ENCODE measurements around the gene JARID2.

Gene JARID2

DNA sequence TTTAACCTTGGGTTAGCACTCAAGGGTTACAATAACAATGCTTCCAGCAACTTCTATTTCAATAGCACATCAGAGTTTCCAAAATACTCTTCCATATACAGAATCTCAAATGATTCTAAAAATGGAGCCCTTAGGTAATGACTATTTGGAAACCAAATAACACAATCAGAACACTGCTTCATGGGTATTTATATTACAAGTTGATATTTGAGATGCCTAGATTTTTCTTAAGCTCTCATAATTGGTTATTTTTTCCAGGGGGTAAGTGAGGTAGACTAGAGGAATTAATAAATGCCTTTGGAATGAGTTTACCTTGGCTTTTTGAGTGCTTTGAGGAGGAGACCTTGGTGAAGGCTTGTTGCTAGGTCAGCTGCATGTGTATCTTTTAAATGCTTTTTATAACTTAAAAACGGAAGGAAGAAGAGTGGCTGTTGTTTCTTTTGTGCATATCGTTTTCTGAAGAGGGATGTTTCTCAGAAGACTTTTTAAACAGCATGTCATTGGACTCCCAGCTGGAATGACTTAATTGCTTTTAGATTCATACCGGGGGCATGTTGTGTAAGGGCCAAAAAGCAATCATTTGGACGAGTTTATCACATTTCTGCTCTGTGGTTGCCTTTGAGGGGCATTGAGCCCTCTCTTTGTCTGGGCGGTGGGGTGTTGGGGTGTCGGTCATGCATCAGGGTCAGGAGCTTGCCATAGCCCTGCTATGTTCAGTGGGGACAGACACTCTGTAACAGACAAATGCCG lies 230.9 kb downstream of the JARID2 start:
- DNase-seq = no peak

GRCh38 chr6:15477746-15478145 lies 231.9 kb downstream of the JARID2 start:
- no peak for DNase-seq

DNA sequence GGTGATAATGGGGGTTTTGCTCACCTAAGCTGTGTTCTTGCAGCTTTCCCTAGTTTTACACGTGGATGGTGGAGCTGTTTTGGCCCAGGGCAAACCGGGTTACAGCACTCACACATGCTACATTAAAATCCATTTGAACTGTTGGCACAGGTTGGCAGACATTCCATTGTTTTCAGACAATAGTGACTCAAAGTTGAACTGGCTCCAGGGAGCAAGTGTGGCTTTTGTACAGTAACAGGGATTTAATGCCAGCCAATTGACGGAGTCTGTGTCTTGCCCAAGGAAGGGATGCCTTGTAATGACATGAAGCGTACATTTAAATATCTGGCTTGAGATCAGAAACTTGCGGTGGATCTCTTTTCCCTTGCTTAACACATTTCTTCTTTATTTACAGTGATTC lies 233.9 kb downstream of the JARID2 start:
- no peak for DNase-seq

- DNase-seq = no peak
These were observed 234.7 kb downstream of the JARID2 start for GRCh38 chr6:15480525-15480924.

- no peak for DNase-seq
These were observed 235.8 kb downstream of the JARID2 start for GRCh38 chr6:15481390-15482291.

GRCh38 chr6:15483060-15483459 lies 237.2 kb downstream of the JARID2 start:
- no peak for DNase-seq

DNA sequence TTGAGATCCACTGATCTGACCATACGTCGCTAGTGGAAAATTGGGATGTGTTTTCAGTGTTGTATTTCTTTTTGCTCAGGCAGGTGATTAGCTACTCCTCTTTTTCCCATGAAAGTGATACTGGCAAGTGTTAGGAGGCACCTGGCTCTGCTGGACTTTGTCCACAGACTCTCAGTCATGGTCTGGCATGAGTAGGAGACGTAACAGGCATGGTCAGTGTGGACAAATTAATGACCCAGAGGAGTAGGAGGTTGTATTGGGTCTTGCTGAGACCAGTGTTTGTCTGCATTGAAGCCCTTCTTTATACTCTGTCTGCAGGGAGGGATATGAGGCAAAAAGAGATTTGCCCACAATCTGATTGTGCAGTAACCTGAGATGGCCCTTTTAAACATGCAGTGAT lies 238.3 kb downstream of the JARID2 start:
- no peak for DNase-seq

DNA sequence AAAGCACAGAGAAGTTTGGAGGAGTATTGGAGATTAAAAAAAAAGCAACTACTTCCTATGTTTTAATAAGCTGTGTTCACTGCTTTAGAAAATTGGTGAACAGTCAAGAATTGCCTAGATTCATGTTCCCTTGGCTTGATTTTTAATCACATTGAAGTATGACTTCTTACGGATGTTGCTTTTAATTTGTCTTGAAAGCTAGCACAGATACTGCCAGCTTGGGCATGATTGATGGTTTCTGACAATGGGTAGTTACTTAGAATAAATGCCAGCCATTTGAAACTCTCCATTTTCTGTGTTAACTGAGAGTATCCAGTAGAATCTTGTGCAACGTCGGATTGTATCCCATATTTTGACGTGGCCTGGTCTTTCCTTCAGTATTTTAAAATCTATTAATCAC lies 239.0 kb downstream of the JARID2 start:
- DNase-seq = no peak

DNA sequence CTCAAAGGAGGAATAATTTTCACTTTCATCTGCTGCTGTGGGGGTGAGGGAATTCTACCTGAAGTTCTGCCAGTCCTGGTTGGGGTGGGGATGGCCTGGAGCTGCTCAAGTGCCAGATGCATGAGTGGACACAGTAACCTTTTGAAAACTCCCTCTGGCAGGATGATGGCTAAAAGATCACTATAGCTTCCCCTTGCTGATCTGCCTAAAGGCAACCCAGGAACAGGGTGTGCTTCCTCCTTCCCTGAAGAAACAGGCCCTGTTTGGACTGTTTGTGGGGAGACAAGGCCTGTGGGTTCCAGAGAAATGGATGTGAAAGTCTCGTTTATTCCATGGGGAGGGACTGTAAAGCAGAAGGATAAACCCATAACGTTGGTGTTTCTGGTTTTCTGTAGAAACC lies 240.1 kb downstream of the JARID2 start:
- DNase-seq = no peak

GRCh38 chr6:15487262-15487661 lies 241.4 kb downstream of the JARID2 start:
- no peak for DNase-seq

- DNase-seq = no peak
These were observed 243.5 kb downstream of the JARID2 start for GRCh38 chr6:15489261-15489962.

- DNase-seq = no peak
These were observed 244.6 kb downstream of the JARID2 start for GRCh38 chr6:15490242-15491100.

- peak; percentile 9 for DNase-seq
These were observed 245.6 kb downstream of the JARID2 start for GRCh38 chr6:15491255-15491985.

GRCh38 chr6:15491986-15492269 lies 246.1 kb downstream of the JARID2 start:
- DNase-seq = no peak

GRCh38 chr6:15493437-15494168 lies 247.7 kb downstream of the JARID2 start:
- DNase-seq = no peak

- DNase-seq = no peak
These were observed 249.6 kb downstream of the JARID2 start for GRCh38 chr6:15495375-15495901.

DNA sequence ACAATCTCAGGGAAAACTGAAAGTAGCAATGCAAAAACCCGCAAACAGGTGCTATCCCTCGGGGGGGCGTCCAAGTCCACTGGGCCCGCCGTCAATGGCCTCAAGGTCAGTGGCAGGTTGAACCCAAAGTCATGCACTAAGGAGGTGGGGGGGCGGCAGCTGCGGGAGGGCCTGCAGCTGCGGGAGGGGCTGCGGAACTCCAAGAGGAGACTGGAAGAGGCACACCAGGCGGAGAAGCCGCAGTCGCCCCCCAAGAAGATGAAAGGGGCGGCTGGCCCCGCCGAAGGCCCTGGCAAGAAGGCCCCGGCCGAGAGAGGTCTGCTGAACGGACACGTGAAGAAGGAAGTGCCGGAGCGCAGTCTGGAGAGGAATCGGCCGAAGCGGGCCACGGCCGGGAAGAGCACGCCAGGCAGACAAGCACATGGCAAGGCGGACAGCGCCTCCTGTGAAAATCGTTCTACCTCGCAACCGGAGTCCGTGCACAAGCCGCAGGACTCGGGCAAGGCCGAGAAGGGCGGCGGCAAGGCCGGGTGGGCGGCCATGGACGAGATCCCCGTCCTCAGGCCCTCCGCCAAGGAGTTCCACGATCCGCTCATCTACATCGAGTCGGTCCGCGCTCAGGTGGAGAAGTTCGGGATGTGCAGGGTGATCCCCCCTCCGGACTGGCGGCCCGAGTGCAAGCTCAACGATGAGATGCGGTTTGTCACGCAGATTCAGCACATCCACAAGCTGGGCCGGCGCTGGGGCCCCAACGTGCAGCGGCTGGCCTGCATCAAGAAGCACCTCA lies 250.7 kb downstream of the JARID2 start:
- no peak for DNase-seq

- no peak for DNase-seq
These were observed 252.8 kb downstream of the JARID2 start for GRCh38 chr6:15498640-15499039.

GRCh38 chr6:15499125-15499524 lies 253.3 kb downstream of the JARID2 start:
- no peak for DNase-seq

DNA sequence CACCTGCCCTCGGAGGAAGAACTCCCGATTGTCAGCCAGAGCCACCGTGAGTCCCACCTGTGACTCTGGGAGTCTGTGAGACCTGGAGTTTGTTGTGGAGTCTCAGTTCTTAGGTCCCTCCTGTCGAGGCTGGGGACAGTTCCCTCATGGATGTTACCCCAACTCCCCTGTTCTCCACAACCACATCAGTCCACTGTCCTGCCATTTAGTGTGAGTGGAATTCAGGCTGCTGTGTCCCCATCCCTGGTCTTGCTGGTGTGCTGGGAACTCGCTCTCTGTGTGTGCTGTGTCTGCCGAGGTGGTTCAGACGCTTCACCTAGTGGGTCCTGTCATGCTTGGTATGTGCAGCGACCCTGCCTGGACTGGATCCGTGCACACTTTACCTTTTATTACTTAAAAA lies 253.7 kb downstream of the JARID2 start:
- no peak for DNase-seq
